HG03108 (cell line): Measurements from ENCODE around the gene MUC5B.

ENCODE experiments used
- ATAC-seq: cut with Tn5 transposase; IDR thresholded peaks from one replicate; pipeline ENCODE4 v1.9.1; 2021; ENCODE audit warnings: moderate library complexity; ENCODE audit not compliant: unreplicated experiment

Gene MUC5B

DNA sequence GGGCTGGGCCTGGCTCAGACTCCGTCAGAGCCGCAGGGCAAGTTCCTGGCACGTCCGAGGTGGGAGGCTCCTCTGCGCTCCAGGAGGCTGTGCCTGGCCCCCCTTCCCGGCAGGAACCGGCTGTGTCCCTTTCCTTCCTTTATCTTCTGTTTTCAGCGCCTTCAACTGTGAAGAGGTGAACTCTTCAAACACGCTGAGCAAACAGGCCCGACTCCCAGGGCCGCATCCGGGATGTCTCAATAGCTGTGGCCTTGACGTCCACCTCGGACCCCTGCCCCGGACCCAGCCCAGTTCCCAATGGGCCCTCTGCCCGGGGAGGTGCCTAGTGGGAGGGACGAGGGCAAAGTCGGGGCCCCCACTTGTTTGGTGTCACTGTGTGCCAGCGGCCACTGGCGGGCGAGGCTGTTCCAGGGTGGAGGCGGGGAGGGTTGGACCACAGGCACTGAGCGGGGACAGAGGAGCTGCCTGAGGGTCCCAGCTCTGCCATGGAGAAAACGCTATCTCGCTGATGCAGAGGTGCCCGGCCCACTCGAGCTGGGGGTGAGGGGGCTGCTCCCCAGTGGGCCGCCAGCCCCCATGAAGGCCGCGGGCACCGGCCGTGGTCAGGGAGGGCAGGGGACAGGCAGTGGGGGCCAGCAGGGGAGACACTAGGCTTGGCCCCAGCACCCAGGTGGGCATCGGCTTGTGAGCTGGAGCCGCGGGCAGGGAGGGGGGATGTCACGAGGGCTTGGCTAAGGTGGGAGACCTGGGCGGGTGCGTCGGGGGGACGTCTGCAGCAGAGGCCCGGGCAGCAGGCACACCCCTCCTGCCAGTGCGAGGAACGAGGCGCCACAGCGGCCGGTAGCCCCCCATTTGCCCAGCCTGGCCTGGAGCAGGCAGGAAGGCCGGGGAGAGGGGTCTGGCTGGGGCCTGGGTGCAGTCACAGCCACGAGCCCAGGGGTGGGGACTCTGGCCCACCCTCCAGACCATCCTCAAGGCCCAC, 2.7 kb upstream of the MUC5B start:
- no peak for ATAC-seq

GRCh38 chr11:1220941-1221721, 1.7 kb upstream of the MUC5B start:
- ATAC-seq = no peak

GRCh38 chr11:1221848-1222311, 986 bp upstream of the MUC5B start:
- ATAC-seq = no peak

DNA sequence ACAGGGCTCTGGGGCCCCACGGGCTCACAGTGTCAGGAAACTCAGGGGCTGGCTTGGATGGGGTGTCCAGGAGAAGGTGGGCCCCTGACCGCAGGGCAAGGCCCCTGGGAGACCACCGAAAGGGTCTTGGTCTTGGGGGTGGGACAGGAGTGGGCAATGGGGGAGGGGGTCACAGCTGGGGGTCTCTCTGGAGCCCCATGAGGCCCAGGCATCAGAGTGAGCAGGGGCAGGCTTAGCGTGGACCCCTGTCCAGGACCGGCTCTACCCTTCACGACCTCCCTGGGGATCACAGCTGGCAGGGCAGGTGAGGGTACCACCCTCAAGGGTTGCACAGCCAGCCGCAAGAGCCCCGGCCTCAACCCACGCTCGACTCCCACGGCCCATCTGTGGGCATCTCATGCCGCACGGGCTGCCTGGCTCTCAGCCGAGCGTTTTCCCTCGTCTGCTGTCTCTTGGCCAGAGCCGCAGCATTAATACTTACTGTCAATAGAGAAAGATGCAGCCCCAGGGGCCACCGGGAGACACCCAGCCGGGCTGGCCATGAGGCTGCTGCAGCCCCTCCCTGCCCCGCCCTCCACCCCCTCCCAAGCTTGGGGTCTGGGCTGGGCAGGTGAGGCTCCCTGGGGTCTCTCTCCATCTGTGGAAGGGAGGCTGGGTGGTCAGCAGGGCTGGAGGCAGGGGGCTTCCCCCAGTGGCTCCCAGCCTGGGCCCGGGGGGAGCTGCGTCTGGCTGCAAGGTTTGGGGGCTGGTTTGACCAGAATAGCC, 662 bp downstream of the MUC5B start:
- no peak for ATAC-seq

DNA sequence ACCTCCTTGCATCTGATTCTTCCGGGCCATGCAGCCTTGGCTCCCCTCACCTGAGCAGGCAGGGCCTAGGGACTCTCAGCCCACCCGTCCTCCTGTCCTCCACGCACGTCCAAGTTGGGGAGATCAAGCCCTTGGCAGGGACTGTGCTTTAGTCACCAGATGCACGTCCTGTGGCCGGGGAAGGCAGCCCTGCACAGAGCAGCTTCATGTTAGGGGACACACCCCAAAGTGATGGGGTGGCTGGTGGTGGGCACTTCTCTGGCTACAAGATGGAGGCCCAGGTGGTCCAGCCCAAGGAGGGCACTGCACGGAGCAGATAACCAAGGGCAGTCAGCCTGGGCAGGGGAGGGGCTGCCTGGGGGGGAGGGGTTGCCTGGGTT, 1.2 kb downstream of the MUC5B start:
- no peak for ATAC-seq

- no peak for ATAC-seq
These were observed 1.9 kb downstream of the MUC5B start for GRCh38 chr11:1224491-1225385.

- ATAC-seq = no peak
These were observed 2.7 kb downstream of the MUC5B start for GRCh38 chr11:1225386-1226225.

DNA sequence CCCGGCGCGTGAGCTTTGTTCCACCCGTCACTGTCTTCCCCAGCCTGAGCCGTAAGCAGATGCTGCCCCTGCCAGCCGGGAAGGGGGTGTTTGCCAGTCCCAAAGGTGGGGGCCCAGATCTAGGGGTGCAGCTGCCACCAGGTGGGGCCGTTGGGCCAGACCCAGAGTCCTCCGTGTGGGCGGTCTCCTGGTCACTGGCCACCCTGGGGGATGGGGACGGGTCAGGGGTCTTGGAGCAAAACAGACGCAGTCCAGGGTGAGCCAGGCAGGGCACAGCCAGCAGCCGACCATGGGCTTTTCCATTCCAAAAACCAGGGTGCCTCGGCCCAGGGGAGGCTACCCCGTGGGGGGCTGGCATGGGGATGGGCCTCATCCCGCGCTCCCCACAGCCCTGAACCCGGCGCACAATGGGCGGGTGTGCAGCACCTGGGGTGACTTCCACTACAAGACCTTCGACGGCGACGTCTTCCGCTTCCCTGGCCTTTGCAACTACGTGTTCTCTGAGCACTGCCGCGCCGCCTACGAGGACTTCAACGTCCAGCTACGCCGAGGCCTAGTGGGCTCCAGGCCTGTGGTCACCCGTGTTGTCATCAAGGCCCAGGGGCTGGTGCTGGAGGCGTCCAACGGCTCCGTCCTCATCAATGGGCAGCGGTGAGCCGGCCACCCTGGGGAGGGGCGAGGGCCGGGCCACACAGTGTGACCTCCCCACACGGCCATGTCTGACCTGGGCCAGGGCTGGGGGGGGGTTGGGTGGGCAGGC, 3.5 kb downstream of the MUC5B start:
- ATAC-seq = no peak

DNA sequence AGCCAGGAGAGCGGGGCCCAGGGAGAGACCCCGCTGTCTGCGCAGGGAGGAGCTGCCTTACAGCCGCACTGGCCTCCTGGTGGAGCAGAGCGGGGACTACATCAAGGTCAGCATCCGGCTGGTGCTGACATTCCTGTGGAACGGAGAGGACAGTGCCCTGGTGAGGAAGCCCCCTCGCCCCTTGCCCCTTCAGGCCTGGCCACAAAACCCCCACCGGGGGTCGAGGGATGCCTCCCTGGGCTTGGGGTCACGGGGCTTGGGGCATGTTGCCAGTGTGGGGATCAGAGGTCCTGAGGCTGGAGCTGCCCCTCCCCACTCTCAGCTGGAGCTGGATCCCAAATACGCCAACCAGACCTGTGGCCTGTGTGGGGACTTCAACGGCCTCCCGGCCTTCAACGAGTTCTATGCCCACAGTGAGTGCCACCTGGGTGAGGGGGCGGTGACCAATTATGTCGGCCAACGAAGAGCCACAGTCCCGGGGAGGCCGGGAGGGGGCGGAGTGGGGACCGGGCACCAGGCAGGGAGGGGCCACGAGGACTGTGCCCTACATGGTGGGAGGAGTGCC, 4.2 kb downstream of the MUC5B start:
- ATAC-seq = no peak

GRCh38 chr11:1227551-1228100, 4.8 kb downstream of the MUC5B start:
- ATAC-seq = no peak

DNA sequence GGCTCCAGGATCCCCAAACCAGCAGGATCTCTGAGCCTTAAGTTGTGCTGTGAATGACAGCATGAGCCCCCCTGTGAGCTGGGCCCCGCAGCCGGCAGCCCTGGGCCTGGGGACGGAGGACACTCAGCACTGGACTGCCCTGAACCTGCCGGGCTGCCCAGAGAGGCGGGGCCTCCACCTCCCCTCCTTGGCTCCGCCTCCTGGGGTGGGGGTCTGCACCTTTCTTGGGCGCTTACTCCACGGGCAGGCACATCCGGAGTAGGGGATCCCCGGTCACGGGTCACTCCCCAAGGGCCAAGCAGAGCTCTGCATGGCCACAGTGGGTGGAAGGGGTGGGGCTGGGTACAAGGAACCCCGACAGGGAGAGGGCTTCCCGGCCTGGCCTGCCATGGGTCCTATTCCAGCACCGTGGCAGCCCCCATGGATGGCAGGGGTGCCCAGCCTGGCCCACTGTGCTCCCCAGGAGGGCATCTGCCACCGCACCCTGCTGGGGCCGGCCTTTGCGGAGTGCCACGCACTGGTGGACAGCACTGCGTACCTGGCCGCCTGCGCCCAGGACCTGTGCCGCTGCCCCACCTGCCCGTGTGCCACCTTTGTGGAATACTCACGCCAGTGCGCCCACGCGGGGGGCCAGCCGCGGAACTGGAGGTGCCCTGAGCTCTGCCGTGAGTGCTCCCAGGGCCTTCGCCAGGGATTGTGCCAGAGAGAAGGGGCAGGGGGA, 5.4 kb downstream of the MUC5B start:
- no peak for ATAC-seq

DNA sequence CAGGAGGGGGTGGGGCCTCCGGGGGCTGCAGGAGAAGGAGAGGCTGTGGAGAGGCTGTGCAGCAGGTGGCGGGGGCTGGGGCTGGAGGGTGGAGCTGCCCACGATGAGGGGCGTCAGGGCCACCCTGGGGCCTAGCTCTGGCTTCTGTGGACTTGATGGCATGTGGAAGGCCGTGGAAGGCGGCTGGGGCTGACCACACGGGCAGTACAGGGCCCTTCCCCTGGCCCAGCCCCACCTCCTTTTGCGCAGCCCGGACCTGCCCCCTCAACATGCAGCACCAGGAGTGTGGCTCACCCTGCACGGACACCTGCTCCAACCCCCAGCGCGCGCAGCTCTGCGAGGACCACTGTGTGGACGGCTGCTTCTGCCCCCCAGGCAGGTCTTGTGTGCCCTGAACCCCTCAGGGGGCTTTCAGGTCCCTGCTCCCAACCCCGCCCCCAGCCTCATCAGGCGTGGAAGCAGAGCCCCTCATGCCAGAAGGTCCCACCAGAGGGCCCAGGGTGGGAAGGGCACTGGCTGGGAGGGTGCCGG, 6.1 kb downstream of the MUC5B start:
- ATAC-seq = no peak

GRCh38 chr11:1229471-1230120, 6.7 kb downstream of the MUC5B start:
- no peak for ATAC-seq

DNA sequence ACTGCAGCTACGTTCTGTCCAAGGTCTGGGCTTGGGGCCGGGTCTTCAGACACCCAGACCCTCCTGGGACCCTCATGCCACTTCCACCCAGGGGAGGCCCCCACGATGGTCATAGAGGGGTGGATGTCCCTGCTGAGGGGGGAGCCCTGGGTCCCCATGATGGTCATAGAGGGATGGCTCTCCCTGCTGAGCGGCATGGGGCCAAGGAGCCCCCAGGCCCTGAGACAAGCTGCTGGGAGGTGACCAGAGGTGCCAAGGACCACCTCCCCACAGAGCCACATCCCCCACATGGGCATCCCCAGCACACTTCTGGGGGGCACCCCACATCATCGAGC, 7.2 kb downstream of the MUC5B start:
- ATAC-seq = no peak

DNA sequence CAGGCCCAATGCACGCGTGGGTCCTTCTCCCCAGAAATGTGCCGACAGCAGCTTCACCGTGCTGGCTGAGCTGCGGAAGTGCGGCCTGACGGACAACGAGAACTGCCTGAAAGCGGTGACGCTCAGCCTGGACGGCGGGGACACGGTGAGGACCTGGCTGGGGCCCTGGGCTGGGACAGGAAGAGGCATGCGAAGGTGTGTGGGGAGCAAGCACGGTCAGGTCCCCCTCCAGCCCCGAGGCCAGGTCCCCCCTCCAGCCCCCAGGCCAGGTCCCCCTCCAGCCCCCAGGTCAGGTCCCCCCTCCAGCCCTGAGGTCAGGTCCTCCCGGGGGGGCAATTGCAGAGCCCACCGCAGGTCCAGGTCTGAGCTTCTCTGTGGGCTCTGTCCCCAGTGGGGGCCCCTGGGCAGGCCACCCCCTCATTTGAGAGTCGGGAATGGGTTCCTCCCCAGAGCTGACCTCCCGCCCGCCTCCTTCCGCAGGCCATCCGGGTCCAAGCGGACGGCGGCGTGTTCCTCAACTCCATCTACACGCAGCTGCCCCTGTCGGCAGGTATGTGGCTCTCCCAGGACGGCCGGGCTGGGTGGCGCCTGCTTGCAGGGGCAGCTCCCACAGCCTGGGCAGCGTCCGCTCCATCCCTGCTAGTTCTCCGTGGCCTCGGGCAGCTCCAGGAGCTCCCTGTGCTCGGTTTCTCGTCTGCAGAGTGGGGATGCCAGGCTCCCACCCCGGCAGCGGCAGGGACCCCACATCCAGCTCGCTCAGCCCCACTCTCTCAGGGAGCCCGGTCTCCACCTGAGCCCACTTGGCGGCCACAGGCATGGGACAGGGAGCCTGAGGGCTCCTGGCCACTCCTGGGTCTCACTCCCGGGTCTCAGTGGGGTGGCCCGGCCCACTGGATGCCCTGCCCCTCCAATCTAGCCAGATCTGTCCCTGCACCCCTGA, 7.9 kb downstream of the MUC5B start:
- no peak for ATAC-seq
